Measurements from ENCODE around the gene SORL1. TPM values are rescaled to one million over a fixed set of nuclear protein-coding genes. Genes with fewer than 3 reads are reported as not detected.

The SORL1 gene
- total and polyA plus RNA-seq, 2 of the 8 experiments (the other 6 are each of a cell fraction or from before 2014, with no cell fraction given) = 38.1 to 65.5 TPM

GRCh38 chr11:121606354-121606753 is 154.2 kb downstream of the SORL1 start:
- FAIRE-seq (no peak), DNase-seq (ENCODE audit: low read depth in 1 of 2, low spot score in 2 of 2) (no peak)
- no peaks in the 10 kb centered on the region for H3K9me3 ChIP-seq (ENCODE audit: insufficient read depth in 2 of 2, low read depth in 1 of 2, low read length in 1 of 2)
- no peak overlapping the region for H2AFZ ChIP-seq (ENCODE audit: low read length)
- H3K79me1 ChIP-seq (ENCODE audit: low read depth, low read length) = no peaks in the 10 kb centered on the region
- H2BK12ac ChIP-seq (ENCODE audit: low read depth, low read length) = no peak overlapping the region
- H4K20me1 ChIP-seq (replicated peaks in 1 of 2; ENCODE audit: control insufficient read depth in 1 of 2, insufficient read depth in 2 of 2, low read length in 2 of 2) = peaks cover 2% of the 10 kb centered on the region in 2 experiments
- H4K91ac ChIP-seq (replicated peaks; ENCODE audit: insufficient read length, low read length) = no peak overlapping the region
- H3K18ac ChIP-seq (ENCODE audit: extremely low read depth, low read length) = no peak overlapping the region
- H2BK15ac ChIP-seq (ENCODE audit: low read length) = no peak overlapping the region
- no peak overlapping the region for H3K23ac ChIP-seq (ENCODE audit: insufficient read length)
- TF ChIP-seq GABPA (IDR thresholded peaks at IDR 0.05; ENCODE audit: borderline replicate concordance, insufficient read depth, low read length) (no peak), FOSL1 (IDR thresholded peaks at IDR 0.05; ENCODE audit: insufficient read depth, low read depth, low read length) (no peak), USF2 (IDR thresholded peaks at IDR 0.05; ENCODE audit: low read length) (no peak), SAP30 (IDR thresholded peaks at IDR 0.05; ENCODE audit: insufficient read depth, insufficient replicate concordance, low read length) (no peak), HDAC2 (IDR thresholded peaks at IDR 0.05; ENCODE audit: borderline replicate concordance in 1 of 2, low read depth in 2 of 2, low read length in 2 of 2) (no peak), SP4 (IDR thresholded peaks at IDR 0.05; ENCODE audit: low read length) (no peak), MAFK (IDR thresholded peaks at IDR 0.05; ENCODE audit: low read depth, low read length) (no peak)
- no peak overlapping the region for H4K5ac ChIP-seq (ENCODE audit: insufficient read length, low read depth, low read length)
- no peak overlapping the region for H3K9ac ChIP-seq (replicated peaks in 1 of 4; ENCODE audit: extremely low read depth in 1 of 4, low read depth in 3 of 4, low read length in 3 of 4)
- no peak overlapping the region for H4K8ac ChIP-seq (ENCODE audit: extremely low read depth, insufficient read depth, low read length)
- H2BK5ac ChIP-seq (ENCODE audit: low read depth, low read length) = no peak overlapping the region
- ChIA-PET CTCF (ENCODE audit: partially characterized antibody) (interaction anchor here (0.7 to 1.5 kb wide), 2 partner anchors 29 to 209 kb away, joined by 3 to 4 read pairs; no protein-coding TSS in a partner anchor), POLR2A (ENCODE audit: partially characterized antibody) (no interaction called here)
- H3K56ac ChIP-seq (replicated peaks; ENCODE audit: insufficient read length, low read depth, low read length) = no peak overlapping the region
- no peak overlapping the region for H2AK5ac ChIP-seq (ENCODE audit: low read depth, low read length)
- 91% methylated on average over 4 of the region's 4 CpGs; no CpG with 5 or more reads in 1 of the 2 experiments for WGBS, 2 experiments (ENCODE audit: extremely low coverage in 1 of 2, insufficient coverage in 1 of 2, insufficient read length in 1 of 2, insufficient replicate concordance in 2 of 2, low coverage in 1 of 2, low lambda C conversion rate in 2 of 2, missing lambda C conversion rate in 1 of 2)
- H3K14ac ChIP-seq (ENCODE audit: insufficient read length) = no peak overlapping the region
- no peaks in the 10 kb centered on the region for H3K27me3 ChIP-seq (replicated peaks in 1 of 4; ENCODE audit: control insufficient read depth in 3 of 4, extremely low read depth in 1 of 4, insufficient read depth in 3 of 4, low read length in 3 of 4)
- no peak overlapping the region for H2BK20ac ChIP-seq (ENCODE audit: low read length)
- H3K4ac ChIP-seq (replicated peaks; ENCODE audit: insufficient read length, low read depth, low read length) = no peak overlapping the region
- no peak overlapping the region for H2BK120ac ChIP-seq (replicated peaks; ENCODE audit: low read depth, low read length)
- no peaks in the 10 kb centered on the region for H3K23me2 ChIP-seq (ENCODE audit: low read depth, low read length)
- no peak overlapping the region for H3K4me2 ChIP-seq (ENCODE audit: insufficient read depth in 1 of 2, low read depth in 2 of 2, low read length in 2 of 2)
- H3K4me3 ChIP-seq (ENCODE audit: extremely low read depth in 1 of 4, insufficient read depth in 2 of 4, low read depth in 3 of 4, low read length in 4 of 4) = no peak overlapping the region
- peaks cover 31 to 76% (median 67%) of the 10 kb centered on the region in 4 experiments for H3K36me3 ChIP-seq (ENCODE audit: control insufficient read depth in 2 of 4, insufficient read depth in 4 of 4, low read length in 3 of 4)
- H3K4me1 ChIP-seq (replicated peaks in 1 of 4; ENCODE audit: control insufficient read depth in 3 of 4, insufficient read depth in 4 of 4, low read length in 3 of 4) = no peaks in the 10 kb centered on the region
- H3K79me2 ChIP-seq (ENCODE audit: control insufficient read depth in 1 of 2, insufficient read depth in 2 of 2, low read length in 2 of 2) = no peaks in the 10 kb centered on the region
- H3K27ac ChIP-seq (ENCODE audit: low read depth, low read length) = no peak overlapping the region

Measured in H1 (cell line).